DND-41 (cell line): Measurements from ENCODE around the gene RPS4Y1.
"Not testable (repeated sequence)": the region's sequence is repeated elsewhere in the genome, so short reads cannot be mapped to it uniquely, and the experiment has no call there.

Source experiments
- ATAC-seq: fragments of 200-7000 bp; cut with Tn5 transposase; 3 replicates; pipeline ENCODE4 v1.9.1; 2021; ENCODE audit warnings: low read depth; ENCODE audit not compliant: insufficient read depth
- DNase-seq: peaks from one replicate; pipeline ENCODE4 v3.0.0-alpha.2; 2020
- H2AFZ ChIP-seq: 2 replicates; pipeline ENCODE4 v1.6.0; 2012; ENCODE audit warnings: low read depth, low read length
- H3K27ac ChIP-seq: 2 replicates; pipeline ENCODE4 v1.5.1; 2012; ENCODE audit warnings: low read length, inconsistent platforms
- H3K27me3 ChIP-seq: fragments of 200-600 bp; sonication (generic); 2 replicates; pipeline ENCODE4 v1.6.0; 2012; ENCODE audit warnings: low read length, mild to moderate bottlenecking, inconsistent platforms; ENCODE audit not compliant: insufficient read depth, poor library complexity
- H3K36me3 ChIP-seq: 2 replicates; pipeline ENCODE4 v1.5.1; 2012; ENCODE audit warnings: low read length, inconsistent platforms; ENCODE audit not compliant: insufficient read depth
- H3K4me1 ChIP-seq: 2 replicates; pipeline ENCODE4 v1.5.1; 2012; ENCODE audit warnings: mild to moderate bottlenecking, low read length; ENCODE audit not compliant: insufficient read depth
- H3K4me2 ChIP-seq: 2 replicates; pipeline ENCODE4 v1.6.0; 2012; ENCODE audit warnings: mild to moderate bottlenecking, moderate library complexity, low read length, inconsistent platforms; ENCODE audit not compliant: insufficient read depth
- H3K4me3 ChIP-seq, 2 experiments: fragments of 200-600 bp in 1 of 2; shearing (Covaris generic) in 1 of 2; 2 replicates each; pipeline ENCODE4 v1.5.1; 2012 to 2016; ENCODE audit warnings: inconsistent platforms in 2 of 2, low read length in 2 of 2, mild to moderate bottlenecking in 2 of 2, low read depth in 1 of 2, moderate library complexity in 1 of 2
- H3K79me2 ChIP-seq: 2 replicates; pipeline ENCODE4 v1.6.0; 2012; ENCODE audit warnings: low read length, inconsistent platforms; ENCODE audit not compliant: insufficient read depth
- H3K9ac ChIP-seq: 2 replicates; pipeline ENCODE4 v1.6.0; 2012; ENCODE audit warnings: low read depth, mild to moderate bottlenecking, inconsistent platforms, low read length, moderate library complexity
- H3K9me3 ChIP-seq: 2 replicates; pipeline ENCODE4 v1.5.1; 2012; ENCODE audit warnings: low read length, moderate library complexity, mild to moderate bottlenecking, inconsistent platforms; ENCODE audit not compliant: insufficient read depth, severe bottlenecking
- H4K20me1 ChIP-seq: 2 replicates; pipeline ENCODE4 v1.6.0; 2012; ENCODE audit warnings: low read length; ENCODE audit not compliant: insufficient read depth
- CTCF ChIP-seq: IDR thresholded peaks from 2 replicates; pipeline ENCODE4 v1.5.1; 2012; ENCODE audit warnings: borderline replicate concordance, low read length, moderate library complexity, mild to moderate bottlenecking; ENCODE audit not compliant: poor library complexity, severe bottlenecking; ENCODE audit errors: extremely low read depth
- EZH2 ChIP-seq: IDR thresholded peaks from 3 replicates; pipeline ENCODE4 v1.6.1; 2012; ENCODE audit warnings: borderline replicate concordance, low read depth, mild to moderate bottlenecking, moderate library complexity, low read length, inconsistent platforms; ENCODE audit not compliant: severe bottlenecking

Gene RPS4Y1

DNA sequence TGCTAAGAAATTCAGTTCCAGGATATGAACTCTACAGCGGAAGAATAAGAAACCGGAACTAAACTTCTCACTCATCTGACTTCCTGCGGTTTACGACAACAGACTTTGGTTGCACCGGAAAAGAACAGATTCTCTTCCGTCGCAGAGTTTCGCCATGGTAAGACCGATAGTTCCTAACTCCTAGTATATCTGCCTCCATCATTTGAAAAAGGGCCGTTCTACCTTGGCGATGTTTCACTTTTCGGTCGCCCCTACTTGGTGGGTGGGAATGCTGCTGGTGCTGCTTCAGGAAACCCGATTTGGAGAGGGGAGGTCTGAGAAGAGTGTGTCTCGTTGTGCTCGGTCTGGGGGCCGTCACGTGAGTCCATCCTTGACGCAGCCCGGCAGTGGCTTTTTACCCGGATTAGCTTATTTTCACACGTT, at the start of gene RPS4Y1:
Gene RPS4Y1 (plus strand): TSS at position 132 of the 423 bp plus-strand sequence. CDS start 23 bp downstream, at position 155.
- TF ChIP-seq EZH2 (no peak), CTCF (no peak)
- ATAC-seq (peak; percentile 91), DNase-seq (peak; percentile 69)
- Histone ChIP-seq H3K4me3 (peak within 1 kb of the TSS; percentile 67 to 77; a peak in 3 of 4 replicates), H3K9ac (peak within 1 kb of the TSS; percentile 65), H3K27me3 (no peaks in the 10 kb centered on the region), H3K4me1 (peaks cover 53% of the 10 kb centered on the region), H3K79me2 (peaks cover 51% of the 10 kb centered on the region), H4K20me1 (peaks cover 38% of the 10 kb centered on the region), H2AFZ (peak within 1 kb of the TSS; percentile 67), H3K9me3 (no peaks in the 10 kb centered on the region), H3K36me3 (peaks cover 47% of the 10 kb centered on the region), H3K4me2 (peak within 1 kb of the TSS; percentile 82), H3K27ac (peak within 1 kb of the TSS; percentile 89)

DNA sequence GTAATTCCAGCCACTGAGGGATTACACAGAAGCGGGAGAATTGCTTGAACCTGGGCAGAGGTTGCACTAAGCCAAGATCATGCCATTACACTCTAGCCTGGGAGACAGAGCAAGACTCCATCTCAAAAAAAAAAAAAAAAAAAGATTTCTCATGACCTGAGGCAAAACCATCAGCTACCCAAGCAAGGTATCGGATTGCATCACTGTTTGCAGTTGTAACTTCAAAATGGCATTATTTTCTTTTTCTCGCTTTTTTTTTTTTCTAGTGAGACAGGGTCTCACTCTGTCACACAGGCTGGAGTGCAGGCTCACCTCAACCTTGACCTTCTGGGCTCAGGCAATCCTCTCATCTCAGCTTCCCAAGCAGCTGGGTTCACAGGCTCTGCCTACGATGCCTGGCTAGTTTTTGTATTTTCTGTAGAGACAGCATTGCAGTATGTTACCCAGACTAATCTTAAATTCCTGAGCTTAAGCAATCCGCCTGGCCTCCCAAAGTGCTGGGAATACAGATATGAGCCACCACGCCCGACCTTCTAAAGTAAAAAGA, 44.4 kb upstream of the RPS4Y1 start:
- H3K27ac ChIP-seq: no peak overlapping the region
- DNase-seq (no peak), ATAC-seq (no peak)
- H3K4me2 ChIP-seq: no peak overlapping the region
- H3K4me3 ChIP-seq: no peak overlapping the region
- no peak for TF ChIP-seq EZH2
- no peak for TF ChIP-seq CTCF
- H3K36me3 ChIP-seq: no peaks in the 10 kb centered on the region
- no peaks in the 10 kb centered on the region for H3K27me3 ChIP-seq
- H4K20me1 ChIP-seq: no peaks in the 10 kb centered on the region
- H3K9me3 ChIP-seq: no peaks in the 10 kb centered on the region
- no peaks in the 10 kb centered on the region for H3K79me2 ChIP-seq
- H2AFZ ChIP-seq: no peak overlapping the region
- H3K4me1 ChIP-seq: peaks cover 4% of the 10 kb centered on the region
- no peak overlapping the region for H3K9ac ChIP-seq

DNA sequence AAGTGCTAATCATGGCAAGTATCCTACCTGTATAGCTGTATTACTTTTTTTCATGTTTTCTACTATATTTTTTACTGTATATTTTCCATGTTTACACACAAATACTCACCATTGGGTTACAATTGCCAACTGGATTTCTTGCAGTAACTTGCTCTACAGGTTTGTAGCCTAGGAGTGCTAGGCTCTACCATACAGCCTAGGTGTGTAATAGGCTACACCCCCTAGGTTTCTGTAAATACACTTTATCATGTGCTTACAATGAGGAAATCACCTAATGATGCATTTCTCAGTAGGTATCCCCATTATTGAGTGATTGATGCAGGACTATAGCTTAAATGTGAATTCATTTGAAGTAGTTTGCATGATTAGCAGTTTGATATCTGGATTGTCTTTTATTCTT, 43.4 kb upstream of the RPS4Y1 start:
- H3K27ac ChIP-seq: no peak overlapping the region
- no peaks in the 10 kb centered on the region for H3K9me3 ChIP-seq
- H4K20me1 ChIP-seq: no peaks in the 10 kb centered on the region
- no peaks in the 10 kb centered on the region for H3K27me3 ChIP-seq
- H2AFZ ChIP-seq: no peak overlapping the region
- H3K4me3 ChIP-seq: no peak overlapping the region
- ATAC-seq (no peak), DNase-seq (no peak)
- no peaks in the 10 kb centered on the region for H3K79me2 ChIP-seq
- TF ChIP-seq CTCF: no peak
- no peak for TF ChIP-seq EZH2
- no peak overlapping the region for H3K4me2 ChIP-seq
- peaks cover 13% of the 10 kb centered on the region for H3K4me1 ChIP-seq
- no peak overlapping the region for H3K9ac ChIP-seq
- no peaks in the 10 kb centered on the region for H3K36me3 ChIP-seq

- H3K27me3 ChIP-seq: no peaks in the 10 kb centered on the region
- no peak overlapping the region for H3K4me3 ChIP-seq
- no peak for DNase-seq
- H3K27ac ChIP-seq: no peak overlapping the region
- H2AFZ ChIP-seq: no peak overlapping the region
- H3K79me2 ChIP-seq: no peaks in the 10 kb centered on the region
- H3K4me1 ChIP-seq: peaks cover 19% of the 10 kb centered on the region
- H3K4me2 ChIP-seq: no peak overlapping the region
- no peaks in the 10 kb centered on the region for H3K36me3 ChIP-seq
- no peaks in the 10 kb centered on the region for H4K20me1 ChIP-seq
- no peak for ATAC-seq
- TF ChIP-seq CTCF (peak; percentile 30), EZH2 (no peak)
- H3K9ac ChIP-seq: no peak overlapping the region
- no peaks in the 10 kb centered on the region for H3K9me3 ChIP-seq
Observed at GRCh38 chrY:2800246-2800645, 41.2 kb upstream of the RPS4Y1 start.

GRCh38 chrY:2817146-2817896, 24.1 kb upstream of the RPS4Y1 start:
- not testable (repeated sequence) for H3K9ac ChIP-seq, H3K79me2 ChIP-seq, H4K20me1 ChIP-seq, H2AFZ ChIP-seq, H3K4me1 ChIP-seq, ATAC-seq, DNase-seq, H3K27ac ChIP-seq, H3K4me3 ChIP-seq, H3K27me3 ChIP-seq, H3K4me2 ChIP-seq, H3K36me3 ChIP-seq, H3K9me3 ChIP-seq
